Esophagus (tissue), 2 donors: ENCODE results near the gene ZNF615. TPM values are rescaled to one million over a fixed set of nuclear protein-coding genes. Genes with fewer than 3 reads are reported as not detected.
"Not testable (repeated sequence)": the region's sequence is repeated elsewhere in the genome, so short reads cannot be mapped to it uniquely, and the experiment has no call there.

Source experiments
- H3K27ac ChIP-seq, 2 donors: one replicate each; pipeline ENCODE4 v1.5.1; 2013; ENCODE audit warnings: low read depth in 2 of 2, mild to moderate bottlenecking in 2 of 2, inconsistent platforms in 1 of 2, low read length in 1 of 2, moderate library complexity in 1 of 2
- H3K27me3 ChIP-seq, 2 donors: one replicate each; pipeline ENCODE4 v1.6.1; 2013; ENCODE audit warnings: low read length in 2 of 2, control low read depth in 1 of 2, mild to moderate bottlenecking in 1 of 2; ENCODE audit not compliant: insufficient read depth in 2 of 2, control insufficient read depth in 1 of 2
- H3K36me3 ChIP-seq, 2 donors: one replicate each; pipeline ENCODE4 v1.6.1; 2013; ENCODE audit warnings: low read length in 1 of 2; ENCODE audit not compliant: control insufficient read depth in 2 of 2, insufficient read depth in 2 of 2
- H3K4me1 ChIP-seq, 2 donors: one replicate each; pipeline ENCODE4 v1.6.1; 2013; ENCODE audit warnings: low read length in 1 of 2; ENCODE audit not compliant: control insufficient read depth in 2 of 2, insufficient read depth in 2 of 2
- H3K4me3 ChIP-seq, 2 donors: one replicate each; pipeline ENCODE4 v1.5.1; 2013; ENCODE audit warnings: low read length in 2 of 2, mild to moderate bottlenecking in 2 of 2, low read depth in 1 of 2, moderate library complexity in 1 of 2
- H3K9me3 ChIP-seq, 2 donors: one replicate each; pipeline ENCODE4 v1.6.1; 2013; ENCODE audit warnings: mild to moderate bottlenecking in 2 of 2, low read depth in 1 of 2, low read length in 1 of 2, moderate library complexity in 1 of 2; ENCODE audit not compliant: control insufficient read depth in 2 of 2, insufficient read depth in 1 of 2
- WGBS, 2 donors: extraction: QIAGEN DNeasy Blood & Tissue Kit; methylation state at CpG; one replicate each; pipeline ENCODE4 v1.1.7; 2013; 5-methylcytosine and 5-hydroxymethylcytosine counted together
- polyA plus RNA-seq, 2 donors: library from polyadenylated mRNA; stranded (reverse); fragments of 200-250 nt; gene quantifications; one replicate each; pipeline ENCODE4 v1.2.3, GENCODE V29; 2013
- donor health status: healthy with polysubstance abuse.
- donor health status: Bipolar disorder and iron deficiency.

Gene ZNF615
- polyA plus RNA-seq, 2 donors: 1.9 to 3.1 TPM

DNA sequence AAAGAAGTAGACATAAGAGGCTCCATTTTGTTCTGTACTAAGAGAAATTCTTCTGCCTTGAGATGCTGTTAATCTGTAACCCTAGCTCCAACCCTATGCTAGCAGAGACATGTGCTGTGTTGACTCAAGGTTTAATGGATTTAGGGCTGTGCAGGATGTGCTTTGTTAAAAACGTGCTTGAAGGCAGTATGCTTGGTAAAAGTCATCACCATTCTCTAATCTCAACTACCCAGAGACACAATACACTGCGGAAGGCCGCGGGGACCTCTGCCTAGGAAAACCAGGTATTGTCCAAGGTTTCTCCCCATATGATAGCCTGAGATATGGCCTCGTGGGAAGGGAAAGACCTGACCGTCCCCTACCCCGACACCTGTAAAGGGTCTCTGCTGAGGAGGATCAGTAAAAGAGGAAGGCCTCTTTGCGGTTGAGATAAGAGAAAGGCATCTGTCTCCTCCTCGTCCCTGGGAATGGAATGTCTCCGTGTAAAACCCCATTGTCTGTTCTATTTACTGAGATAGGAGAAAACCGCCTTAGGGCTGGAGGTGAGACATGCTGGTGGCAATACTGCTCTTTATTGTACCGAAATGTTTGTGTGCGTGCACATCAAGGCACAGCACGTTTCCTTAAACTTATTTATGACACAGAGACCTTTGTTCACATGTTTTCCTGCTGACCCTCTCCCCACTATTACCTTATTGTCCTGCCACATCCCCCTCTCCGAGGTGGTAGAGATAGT is 18.4 kb upstream of the ZNF615 start:
- WGBS, 2 donors: 80% methylated on average over 15 of the region's 15 CpGs
- H3K9me3 ChIP-seq: peaks cover 8 to 21% of the 10 kb centered on the region in 2 donors

DNA sequence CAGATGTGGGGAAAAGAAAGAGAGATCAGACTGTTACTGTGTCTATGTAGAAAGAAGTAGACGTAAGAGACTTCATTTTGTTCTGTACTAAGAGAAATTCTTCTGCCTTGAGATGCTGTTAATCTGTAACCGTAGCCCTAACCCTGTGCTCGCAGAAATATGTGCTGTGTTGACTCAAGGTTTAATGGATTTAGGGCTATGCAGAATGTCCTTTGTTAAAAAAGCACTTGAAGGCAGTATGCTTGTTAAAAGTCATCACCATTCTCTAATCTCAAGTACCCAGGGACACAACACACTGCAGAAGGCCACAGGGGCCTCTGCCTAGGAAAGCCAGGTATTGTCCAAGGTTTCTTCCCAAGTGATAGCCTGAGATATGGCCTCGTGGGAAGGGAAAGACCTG is 16.5 kb upstream of the ZNF615 start:
- H3K36me3 ChIP-seq: peaks cover 10 to 29% of the 10 kb centered on the region in 2 donors
- H3K4me3 ChIP-seq, H3K27me3 ChIP-seq, H3K27ac ChIP-seq, H3K4me1 ChIP-seq: not testable (repeated sequence)
- H3K9me3 ChIP-seq: peaks cover 8 to 27% of the 10 kb centered on the region in 2 donors
- 89 to 90% methylated on average over 4 of the region's 4 CpGs for WGBS, 2 donors

More for the DNA sequence above, 18.4 kb upstream of the ZNF615 start:
- peaks cover 3 to 19% of the 10 kb centered on the region in 2 donors for H3K36me3 ChIP-seq
- not testable (repeated sequence) for H3K4me3 ChIP-seq, H3K27me3 ChIP-seq, H3K4me1 ChIP-seq, H3K27ac ChIP-seq

DNA sequence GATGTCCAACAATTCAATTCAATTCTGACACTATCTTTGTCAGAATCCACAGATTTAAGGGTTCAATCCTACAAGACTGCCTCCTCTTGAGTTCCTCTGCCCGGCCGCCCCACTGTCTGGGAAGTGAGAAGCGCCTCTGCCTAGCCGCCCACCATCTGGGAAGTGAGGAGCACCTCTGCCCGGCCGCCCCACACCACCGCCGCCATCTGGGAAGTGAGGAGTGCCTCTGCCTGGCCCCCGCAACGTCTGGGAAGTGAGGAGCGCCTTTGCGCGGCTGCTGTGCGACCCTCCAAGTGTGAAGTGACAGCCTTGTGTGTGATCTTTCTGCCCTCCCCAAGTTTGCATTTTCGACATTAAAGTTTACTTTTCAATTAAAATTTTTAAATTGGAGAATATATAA is 14.2 kb upstream of the ZNF615 start:
- Histone ChIP-seq H3K4me1 (no peaks in the 10 kb centered on the region), H3K36me3 (peaks cover 15 to 39% of the 10 kb centered on the region in 2 donors), H3K27ac (no peak overlapping the region), H3K27me3 (no peaks in the 10 kb centered on the region), H3K9me3 (peaks cover 8 to 33% of the 10 kb centered on the region in 2 donors), H3K4me3 (no peak overlapping the region)
- 97 to 98% methylated on average over 15 of the region's 15 CpGs for WGBS, 2 donors

DNA sequence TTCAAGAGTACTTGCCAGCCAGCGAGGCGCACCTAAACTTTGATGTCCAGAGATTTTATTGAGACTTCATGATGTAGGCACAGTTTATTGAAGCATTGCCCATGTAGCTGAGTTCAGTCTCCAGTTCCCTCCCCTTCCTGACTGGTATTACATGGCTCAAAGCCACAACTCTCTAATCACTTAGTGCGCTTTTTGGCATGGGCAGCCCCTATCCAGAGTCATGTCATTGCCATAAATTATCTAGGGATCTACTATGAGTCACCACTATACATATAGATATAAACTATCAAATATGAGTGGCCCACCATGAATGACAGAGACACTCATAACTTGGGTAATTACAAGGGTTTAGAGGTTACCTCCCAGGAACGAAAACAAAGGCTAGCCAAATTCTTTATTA is 12.5 kb upstream of the ZNF615 start:
- Histone ChIP-seq H3K9me3 (peaks cover 12 to 37% of the 10 kb centered on the region in 2 donors), H3K4me3 (no peak overlapping the region), H3K36me3 (peaks cover 23 to 53% of the 10 kb centered on the region in 2 donors), H3K4me1 (no peaks in the 10 kb centered on the region), H3K27me3 (no peaks in the 10 kb centered on the region), H3K27ac (no peak overlapping the region)
- 97 to 99% methylated on average over 4 of the region's 4 CpGs for WGBS, 2 donors

DNA sequence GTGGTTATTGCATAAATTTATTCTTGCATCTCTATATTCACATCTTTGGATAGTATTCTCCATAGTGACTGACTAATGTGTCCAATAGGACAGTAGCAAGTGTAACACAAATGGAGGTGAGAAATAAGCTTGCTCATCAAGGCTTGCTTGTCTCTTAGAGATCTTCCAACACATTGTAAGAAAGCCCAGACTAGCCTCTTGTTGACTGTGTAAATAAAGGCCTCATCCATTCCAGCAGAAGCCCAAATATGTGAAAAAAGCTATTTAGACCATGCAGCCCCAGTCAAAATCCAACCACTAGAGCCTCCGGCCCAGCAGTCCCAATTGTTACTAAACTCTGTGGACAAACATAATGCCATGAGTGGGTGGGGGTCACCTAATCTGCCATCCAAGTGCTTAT is 2.7 kb upstream of the ZNF615 start:
- Histone ChIP-seq H3K9me3 (peaks cover 5 to 7% of the 10 kb centered on the region in 2 donors), H3K27me3 (no peaks in the 10 kb centered on the region), H3K4me1 (peaks cover 0 to 3% of the 10 kb centered on the region in 2 donors), H3K4me3 (no peak overlapping the region), H3K36me3 (peaks cover 0 to 3% of the 10 kb centered on the region in 2 donors), H3K27ac (no peak overlapping the region)
- 91 to 92% methylated on average over 1 of the region's 1 CpG for WGBS, 2 donors

DNA sequence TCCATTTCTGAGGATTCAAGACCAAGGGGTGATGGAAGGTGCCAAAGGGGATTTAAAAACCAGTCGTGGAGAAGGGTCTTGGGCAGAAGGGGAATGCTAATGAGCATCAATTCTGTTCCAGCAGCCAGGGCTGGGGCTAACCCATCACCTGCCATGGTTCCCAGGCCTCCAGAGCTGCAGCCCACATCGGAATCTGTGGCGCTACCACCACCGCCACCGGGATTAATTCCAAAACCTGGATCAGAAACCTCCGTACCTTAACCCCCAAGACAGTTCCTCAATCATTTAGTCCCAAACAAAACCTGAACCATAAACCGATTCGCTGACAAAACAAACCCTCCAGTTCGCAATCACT is 583 bp downstream of the ZNF615 start:
- H3K9me3 ChIP-seq: peaks cover 3 to 5% of the 10 kb centered on the region in 2 donors
- peak overlapping the region; percentile 71 to 95 for H3K27ac ChIP-seq
- WGBS, 2 donors: 10 to 11% methylated on average over 9 of the region's 9 CpGs
- H3K4me1 ChIP-seq: peaks cover 0 to 3% of the 10 kb centered on the region in 2 donors
- H3K27me3 ChIP-seq: no peaks in the 10 kb centered on the region
- peak overlapping the region; percentile 68 to 75 for H3K4me3 ChIP-seq
- peaks cover 0 to 3% of the 10 kb centered on the region in 2 donors for H3K36me3 ChIP-seq

DNA sequence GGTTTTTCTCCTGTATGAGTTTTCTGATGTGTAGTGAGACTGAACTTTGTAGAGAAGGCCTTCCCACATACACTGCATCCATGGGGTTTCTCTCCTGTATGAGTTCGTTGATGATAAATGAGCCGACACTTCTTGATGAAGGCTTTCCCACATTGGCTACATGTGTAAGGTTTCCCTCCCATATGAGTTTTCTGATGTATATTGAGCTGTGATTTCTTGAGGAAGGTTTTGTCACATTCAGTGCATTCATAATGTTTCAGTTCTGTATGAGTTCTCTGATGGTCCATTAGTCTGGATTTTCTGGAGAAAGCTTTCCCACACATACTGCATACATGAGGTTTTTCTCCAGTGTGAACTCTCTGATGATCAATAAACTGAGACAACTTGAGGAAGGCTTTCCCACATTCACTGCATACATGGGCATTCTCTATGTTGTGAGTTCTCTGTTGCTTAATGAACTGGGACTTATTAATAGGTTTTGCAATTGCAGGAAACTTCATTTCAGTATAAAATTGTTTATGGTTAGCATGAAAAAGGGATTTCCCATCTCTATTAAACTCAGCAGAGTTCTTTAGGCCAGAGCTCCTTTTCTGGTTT is 13.9 kb downstream of the ZNF615 start:
- Histone ChIP-seq H3K4me3 (peak overlapping the region in 1 of 2 donors; percentile 24), H3K27me3 (no peaks in the 10 kb centered on the region), H3K9me3 (peaks cover 6 to 29% of the 10 kb centered on the region in 2 donors), H3K36me3 (peaks cover 7 to 8% of the 10 kb centered on the region in 2 donors), H3K4me1 (no peaks in the 10 kb centered on the region), H3K27ac (no peak overlapping the region)
- WGBS, 2 donors: 99% methylated on average over 2 of the region's 2 CpGs

DNA sequence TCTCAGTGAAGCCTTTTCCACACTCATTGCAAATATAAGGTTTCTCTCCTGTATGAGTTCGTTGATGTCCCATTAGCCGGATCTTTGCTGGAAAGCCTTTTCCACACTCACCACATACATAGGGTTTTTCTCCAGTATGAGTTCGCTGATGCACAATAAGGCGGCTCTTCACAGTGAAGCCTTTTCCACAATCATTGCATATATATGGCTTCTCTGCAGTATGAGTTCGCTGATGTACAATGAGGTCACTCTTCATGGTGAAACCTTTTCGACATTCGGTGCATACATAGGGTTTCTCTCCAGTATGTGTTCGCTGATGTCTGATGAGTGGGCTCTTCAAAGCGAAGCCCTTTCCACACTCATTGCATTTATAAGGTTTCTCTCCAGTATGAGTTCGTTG is 14.6 kb downstream of the ZNF615 start:
- Histone ChIP-seq H3K4me1 (no peaks in the 10 kb centered on the region), H3K9me3 (peaks cover 6 to 26% of the 10 kb centered on the region in 2 donors), H3K4me3 (no peak overlapping the region), H3K27ac (no peak overlapping the region), H3K27me3 (no peaks in the 10 kb centered on the region), H3K36me3 (peaks cover 4 to 8% of the 10 kb centered on the region in 2 donors)
- WGBS, 2 donors: 98 to 99% methylated on average over 10 of the region's 10 CpGs

DNA sequence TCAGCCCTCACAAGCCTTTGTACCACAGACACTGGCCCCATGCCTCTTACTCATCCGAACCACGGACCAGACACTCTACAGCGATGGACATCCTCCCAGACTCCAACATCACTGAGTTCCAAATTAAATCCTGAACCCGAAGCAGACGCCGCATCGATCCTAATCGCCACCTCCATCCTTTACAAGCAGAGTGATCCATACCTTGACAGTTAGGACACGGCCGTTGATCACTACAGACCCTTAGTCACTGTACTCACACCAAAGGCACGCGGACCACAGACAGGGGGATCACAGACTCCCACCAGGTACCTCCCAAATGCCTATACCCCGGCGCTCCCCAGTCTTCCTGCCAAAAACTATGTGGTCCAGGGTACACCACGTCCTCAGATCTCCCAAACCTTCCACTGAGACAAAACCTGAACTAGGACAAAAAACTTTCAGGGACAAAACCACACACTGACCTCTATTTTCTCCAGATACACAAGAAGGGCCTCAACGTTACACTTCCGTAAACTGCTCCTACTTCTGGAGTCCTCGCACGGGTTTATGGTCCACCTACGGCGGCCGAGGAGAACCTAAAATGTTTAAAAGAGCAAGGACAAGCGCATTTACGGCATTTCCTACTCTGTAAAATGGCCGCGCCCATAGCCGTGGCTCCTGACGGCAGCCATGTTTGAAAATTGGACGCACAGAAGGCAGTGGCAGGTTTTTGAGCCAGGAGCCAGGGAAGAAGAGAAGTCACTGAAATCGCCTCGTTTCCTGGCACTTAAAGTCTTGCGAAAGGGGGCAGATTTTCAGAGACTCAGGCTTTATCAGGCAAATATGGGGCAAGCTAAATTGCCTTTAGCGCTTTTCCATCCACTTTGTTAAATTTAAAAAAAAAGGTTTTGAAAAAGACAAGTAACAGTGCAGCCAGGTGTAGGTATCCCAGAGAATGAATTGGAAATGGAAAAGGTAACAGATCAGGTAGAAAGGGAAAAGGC is 21.4 kb downstream of the ZNF615 start, which contains the start of gene ZNF350:
Gene ZNF350, minus strand, starts transcription at position 532 of the 983 bp plus-strand sequence. CDS start 12,480 bp downstream, outside the sequence.
- Histone ChIP-seq H3K4me1 (no peaks in the 10 kb centered on the region), H3K9me3 (peaks cover 3 to 9% of the 10 kb centered on the region in 2 donors), H3K27me3 (no peaks in the 10 kb centered on the region), H3K36me3 (no peaks in the 10 kb centered on the region), H3K4me3 (peak within 1 kb of the TSS; percentile 89 to 99), H3K27ac (peak within 1 kb of the TSS; percentile 38 to 84)
- 2 to 3% methylated on average over 33 of the region's 33 CpGs for WGBS, 2 donors
